NCI-H748 treated with DMSO at 0.1 percent for 48 hours (cell line): ENCODE results near the gene ATP8B2.
"Not testable (repeated sequence)": the region's sequence is repeated elsewhere in the genome, so short reads cannot be mapped to it uniquely, and the experiment has no call there.

Source experiments
- DNase-seq: peaks from one replicate; lab custom pipeline; 2025; lab: John Stamatoyannopoulos, UW

The ATP8B2 gene

DNA sequence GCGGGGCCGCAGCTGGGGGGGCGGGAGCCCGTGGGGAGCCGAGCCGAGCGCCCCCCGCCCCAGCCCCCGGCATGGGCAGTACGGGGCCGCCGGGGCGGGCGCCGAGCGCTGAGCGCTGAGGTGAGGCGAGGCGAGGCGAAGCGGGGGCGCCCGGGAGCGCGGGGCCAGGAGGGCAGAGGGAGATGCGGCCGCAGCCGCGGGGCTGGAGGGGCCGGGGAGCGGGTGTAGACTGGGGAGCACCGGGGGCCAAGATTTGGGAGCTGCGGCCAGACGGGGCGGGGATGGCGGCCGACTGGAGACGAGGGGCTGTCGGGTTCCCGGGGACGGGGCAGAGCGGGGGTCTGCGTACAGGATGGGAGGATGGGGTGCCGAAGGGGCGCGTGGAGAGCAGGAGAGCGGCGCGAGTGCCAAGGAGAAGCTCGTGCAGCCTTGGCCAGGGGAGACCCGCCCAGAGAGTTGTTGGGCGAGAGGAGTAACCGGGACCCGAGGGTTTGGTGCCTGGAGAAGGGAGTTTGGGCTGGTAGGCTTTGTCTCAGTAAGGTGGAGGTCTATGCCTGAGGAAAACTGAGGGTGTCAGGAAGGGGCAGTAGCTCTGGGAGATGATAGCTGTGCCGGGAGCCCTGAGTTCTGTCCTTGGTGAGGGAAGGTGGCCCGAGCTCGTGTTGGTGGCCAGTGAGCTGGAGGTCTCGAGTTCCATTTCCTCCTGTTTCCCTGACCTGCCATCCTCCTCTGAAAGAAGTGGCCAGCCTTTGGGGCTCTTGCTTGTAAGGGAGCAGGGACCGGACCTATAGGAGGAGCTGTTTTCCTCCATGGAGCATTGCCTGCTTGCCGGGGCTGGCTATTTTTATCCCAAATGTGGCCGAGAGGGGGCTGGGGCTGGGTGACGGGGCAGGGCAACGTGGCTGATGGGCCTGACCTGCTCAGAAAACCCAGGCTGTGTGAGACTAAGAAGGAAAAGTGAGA, 539 bp downstream of the ATP8B2 start:
- DNase-seq: no peak

DNA sequence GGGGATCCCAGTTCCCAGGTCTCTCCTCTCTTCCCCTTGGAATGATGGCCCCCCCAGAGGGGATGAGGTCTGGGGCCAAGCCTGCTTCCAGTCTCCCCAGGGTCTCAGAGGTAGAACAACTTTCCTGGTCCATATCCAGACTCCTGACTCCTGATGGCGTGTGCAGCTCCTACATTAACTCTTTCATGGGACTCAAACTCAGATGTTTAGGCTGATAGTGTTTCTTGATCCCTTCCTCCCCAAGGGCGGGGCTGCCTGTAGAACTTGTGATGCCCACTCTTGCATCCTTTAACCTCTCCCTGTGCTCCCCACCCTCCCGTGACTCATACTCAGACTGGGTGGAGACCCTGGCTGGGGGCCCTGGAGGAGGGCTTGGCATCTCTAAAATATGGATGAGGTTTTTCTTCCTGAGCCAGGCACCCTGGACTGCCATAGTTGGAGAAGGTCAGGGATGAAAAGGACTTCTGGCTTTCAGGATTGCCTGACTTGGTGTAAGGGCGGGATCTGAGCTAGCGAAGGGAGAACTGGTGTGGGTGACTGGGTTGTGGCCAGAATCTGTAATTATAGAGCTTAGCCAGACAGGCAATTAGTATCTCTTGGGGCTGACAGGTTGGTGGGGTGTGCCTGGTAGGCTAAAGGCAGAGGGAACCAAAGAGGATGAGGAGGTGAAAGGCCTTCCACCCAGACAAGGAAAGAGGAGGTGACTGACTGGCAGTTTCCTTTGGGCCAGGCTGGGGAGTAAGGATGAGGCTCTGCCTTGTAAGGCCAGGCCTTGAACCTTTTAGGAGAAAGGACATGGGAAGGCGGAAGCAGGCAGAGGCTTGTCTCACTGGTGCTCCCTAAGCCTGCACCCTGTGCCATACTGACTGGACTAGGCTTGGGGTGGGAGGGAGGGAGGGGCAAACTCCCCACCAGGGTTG, 1.5 kb downstream of the ATP8B2 start:
- DNase-seq: no peak

DNA sequence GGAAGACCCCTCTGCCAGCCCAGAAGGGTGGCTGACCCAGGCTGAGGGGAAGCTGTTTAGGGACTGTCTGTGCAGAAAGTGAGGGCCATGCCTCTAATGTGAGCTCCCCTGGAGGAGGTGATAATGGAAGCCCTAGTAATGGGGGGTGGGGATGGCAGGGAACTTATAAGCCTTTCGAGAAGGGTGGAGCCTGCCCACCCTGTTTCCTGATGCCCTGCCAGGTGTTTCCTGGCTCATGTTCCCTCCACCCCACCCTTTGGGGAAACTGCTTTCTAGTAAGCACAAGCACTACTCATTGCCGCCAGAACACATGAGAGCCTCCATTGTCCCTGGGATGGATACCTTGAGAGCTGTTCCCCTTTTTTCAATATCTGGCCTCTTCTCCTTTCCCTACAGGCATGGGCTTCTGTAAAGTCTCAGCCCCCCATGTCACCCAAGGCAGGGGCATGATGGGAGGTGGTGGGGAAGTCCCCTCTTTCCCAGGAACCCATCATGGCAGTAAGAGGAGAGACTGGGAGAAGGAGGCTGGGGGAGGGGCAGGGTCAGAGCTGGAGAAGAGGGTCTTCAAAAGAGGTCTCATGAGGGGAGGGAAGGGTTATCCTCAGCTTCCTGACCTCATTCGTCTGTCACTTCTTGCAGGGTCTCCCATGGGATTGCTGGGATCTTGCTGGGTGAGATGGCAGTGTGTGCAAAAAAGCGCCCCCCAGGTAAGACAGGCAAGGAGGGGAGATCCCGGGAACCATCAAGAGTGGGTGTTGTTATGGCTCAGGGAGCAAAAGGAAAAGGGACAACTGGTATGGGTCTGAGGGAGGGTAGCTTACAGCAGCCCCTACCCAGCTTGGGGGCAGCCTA, 2.4 kb downstream of the ATP8B2 start:
- no peak for DNase-seq

DNA sequence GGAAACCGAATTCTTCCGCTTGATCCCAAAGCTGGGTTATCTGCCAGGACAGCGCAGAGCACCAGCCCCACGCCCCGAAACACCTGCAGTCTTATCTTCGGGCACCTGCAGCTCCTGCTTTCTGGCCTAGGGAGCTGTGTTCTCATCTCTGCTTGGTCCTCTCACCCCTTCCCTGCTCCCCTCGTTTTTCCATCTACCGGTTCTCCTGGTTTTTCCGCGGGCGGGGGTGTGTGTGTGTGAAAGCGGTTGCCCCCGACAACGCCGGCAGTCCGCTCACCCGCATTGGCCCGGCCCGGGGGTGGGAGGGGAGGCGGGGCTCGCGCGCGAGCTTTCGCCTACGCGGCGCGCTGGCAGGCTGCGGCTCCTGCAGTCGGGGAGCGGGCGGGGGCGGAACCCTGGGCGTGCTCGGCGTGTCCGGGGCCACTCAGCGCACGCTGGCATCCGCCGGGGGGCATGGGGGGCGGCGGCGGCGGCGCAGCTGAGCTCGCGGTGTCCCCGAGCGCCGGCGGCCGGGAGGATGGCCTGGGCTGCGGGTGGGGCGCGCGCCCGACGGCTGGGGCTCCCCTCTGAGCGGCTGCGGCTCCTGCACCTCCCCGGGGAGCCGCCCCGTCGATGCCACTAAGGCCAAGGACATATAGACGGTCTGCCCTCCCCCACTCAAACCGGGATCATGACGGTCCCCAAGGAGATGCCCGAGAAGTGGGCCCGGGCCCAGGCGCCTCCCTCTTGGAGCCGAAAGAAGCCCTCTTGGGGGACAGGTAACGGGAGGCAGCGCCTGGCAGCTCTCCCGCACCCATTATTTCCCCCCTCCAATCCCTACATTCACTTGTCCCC, 3.2 kb downstream of the ATP8B2 start:
- DNase-seq: peak; percentile 72

DNA sequence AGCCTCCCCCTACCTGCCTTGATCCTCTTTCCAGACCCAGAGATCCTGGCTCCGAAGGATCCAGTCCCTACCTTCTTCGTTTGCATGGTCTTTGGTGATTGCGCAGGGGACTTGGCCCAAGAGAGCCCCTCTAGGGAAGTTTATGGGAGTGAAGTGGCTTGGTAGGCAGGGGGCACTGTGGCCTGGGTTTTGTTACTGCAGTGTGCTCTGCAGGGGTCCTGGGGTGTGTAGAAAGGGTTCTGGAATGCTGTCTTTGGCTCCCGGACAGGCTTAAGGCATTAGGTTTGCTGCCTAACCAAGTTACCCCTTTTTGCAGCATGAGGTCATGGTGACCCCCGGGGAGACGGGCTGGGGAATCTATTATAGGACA, 3.8 kb downstream of the ATP8B2 start:
- no peak for DNase-seq

DNA sequence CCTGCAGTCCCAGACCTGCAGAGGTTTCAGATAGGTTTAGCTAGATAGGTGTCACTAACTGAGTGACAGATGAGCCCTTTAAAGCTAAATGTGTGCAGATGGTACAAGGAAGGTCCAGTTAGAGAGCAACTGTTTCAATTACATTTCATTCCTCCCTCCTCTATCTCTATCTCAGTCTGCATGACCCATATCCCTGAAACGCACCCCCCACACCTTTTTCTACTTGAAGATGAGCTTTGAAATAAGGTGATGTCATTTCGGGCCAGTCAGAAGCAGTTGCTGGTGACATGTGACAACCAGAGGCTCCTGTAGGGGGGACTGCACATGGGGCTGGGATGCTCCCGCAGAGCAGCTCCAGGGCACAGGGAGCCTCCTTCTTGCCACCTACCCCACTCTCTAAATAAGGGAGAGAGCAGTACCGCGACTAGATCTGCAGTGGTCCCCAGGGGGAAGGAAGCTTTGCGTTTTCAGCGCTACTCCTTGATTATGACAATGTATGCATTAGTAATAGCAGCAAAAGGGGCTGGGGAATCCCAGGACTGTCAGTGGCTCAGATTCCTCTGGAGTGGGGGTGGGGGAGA, 4.3 kb downstream of the ATP8B2 start:
- no peak for DNase-seq

DNA sequence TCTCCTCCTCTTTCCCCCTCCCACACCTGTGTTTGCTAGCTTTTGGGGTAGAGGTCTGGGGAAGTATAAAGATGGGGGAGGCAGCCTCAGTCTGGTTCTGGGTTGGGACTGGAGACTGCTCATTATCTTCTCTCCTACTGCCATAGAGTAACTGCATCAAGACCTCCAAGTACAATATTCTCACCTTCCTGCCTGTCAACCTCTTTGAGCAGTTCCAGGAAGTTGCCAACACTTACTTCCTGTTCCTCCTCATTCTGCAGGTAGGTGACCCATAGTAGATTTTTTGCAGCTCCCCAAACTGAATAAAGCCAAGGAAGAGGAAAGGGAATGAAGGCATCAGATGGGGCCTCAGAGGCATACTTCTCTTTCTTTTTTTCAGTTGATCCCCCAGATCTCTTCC, 5.3 kb downstream of the ATP8B2 start:
- no peak for DNase-seq

DNA sequence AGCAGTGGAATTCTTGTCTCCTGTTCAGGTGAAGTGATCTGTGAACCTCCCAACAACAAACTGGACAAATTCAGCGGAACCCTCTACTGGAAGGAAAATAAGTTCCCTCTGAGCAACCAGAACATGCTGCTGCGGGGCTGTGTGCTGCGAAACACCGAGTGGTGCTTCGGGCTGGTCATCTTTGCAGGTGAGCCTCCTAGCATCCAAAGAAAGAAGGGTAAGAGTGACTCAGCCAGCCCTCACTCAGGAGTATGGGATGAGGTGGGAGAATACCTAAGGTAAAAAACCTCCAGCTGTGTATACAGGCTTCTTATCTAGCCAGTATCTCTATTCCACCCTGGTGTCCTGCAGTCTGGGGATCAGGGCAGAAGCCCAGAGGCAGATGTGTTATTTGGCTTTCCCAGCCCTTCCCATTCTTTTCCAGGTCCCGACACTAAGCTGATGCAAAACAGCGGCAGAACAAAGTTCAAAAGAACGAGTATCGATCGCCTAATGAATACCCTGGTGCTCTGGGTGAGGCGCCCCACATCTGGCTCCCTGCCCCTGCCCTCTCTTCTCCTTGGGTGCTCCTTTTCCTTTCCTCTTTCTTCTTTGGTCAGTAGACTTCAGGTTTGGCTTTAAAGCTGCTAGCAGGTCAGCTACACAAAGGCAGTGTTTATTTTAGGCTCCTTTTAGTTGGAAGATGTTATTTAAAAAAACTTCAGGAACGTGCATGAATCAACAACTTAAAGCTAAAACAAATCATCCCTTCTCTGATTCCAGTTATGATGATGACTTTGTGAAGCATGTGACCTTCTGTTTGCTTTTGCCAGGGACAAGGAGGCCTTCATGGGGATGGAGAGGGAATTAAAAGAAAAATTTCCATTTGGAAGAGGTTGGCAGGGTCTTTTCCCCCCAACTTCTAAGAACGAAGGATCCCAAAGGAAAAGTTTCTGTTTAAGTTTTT, 9.0 kb downstream of the ATP8B2 start:
- DNase-seq: no peak

DNA sequence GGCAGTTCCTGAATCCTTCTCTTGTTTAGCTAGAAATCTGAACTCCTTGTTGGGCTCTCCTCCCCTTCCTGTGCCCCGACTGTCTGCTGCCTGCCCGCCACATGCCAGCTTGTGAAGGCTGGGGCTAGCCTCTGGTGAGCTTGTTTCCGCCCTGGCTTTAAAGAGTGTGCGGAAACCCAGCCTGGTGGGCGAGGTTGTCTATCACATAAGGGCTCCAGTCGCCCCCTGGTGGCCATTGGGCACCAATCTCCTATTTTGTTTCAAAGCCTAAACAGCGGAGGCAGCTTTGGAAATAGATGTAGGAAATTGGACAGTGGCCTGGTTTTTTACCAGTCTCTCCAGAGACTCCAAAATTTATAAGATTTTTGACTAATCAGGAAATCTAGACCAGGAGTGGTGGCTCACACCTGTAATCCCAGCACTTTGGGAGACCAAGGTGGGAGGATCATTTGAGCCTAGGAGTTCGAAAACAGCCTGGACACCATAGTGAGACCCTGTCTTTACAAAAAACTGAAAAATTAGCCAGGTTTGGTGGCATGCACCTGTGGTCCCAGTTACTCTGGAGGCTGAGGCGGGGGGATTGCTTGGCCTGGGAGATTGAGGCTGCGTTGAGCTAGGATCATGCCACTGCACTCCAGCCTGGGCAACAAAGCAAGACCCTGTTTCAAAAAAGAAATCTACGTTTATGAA, 9.8 kb downstream of the ATP8B2 start:
- peak; percentile 25 for DNase-seq

DNA sequence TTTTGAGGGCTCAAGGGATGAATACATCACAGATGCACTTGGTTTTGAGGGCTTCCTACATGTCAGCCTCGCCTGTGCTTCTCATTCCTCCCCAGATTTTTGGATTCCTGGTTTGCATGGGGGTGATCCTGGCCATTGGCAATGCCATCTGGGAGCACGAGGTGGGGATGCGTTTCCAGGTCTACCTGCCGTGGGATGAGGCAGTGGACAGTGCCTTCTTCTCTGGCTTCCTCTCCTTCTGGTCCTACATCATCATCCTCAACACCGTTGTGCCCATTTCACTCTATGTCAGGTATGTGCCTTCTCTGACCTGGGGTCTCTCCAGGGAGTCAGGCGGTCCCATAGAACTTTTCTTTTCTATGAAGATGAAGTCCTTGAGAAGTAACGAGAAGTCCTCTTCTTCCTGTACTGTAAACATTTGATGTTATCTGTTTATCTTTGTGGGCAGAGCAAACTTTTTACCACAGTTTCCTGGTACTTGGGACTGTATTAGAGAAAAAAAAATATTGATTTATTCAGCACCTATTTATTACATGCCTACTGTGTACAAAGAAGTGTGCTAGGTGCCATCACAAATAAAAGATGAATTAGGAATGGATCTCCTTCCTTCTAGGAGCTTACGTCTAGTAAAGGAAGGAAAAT, 12.0 kb downstream of the ATP8B2 start:
- no peak for DNase-seq

DNA sequence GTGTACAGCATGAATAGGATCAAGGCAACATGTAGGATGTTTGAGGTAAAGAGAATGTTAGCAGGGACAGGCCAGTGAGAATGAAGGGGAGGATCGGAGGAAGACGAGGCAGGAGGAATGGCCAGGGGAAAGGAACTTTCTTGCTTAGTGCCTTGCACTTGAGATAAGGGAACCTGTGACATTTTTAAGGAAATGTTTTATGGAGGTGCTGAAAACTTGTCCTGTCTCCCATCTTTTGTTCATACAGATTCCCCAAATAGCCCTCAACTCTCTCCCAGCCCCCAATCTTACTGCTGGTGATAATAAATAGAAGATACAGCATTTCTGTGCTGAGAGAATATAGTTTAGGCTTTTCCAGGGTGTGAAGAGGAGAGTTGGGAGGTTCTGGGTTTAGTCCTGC, 13.6 kb downstream of the ATP8B2 start:
- DNase-seq: no peak

DNA sequence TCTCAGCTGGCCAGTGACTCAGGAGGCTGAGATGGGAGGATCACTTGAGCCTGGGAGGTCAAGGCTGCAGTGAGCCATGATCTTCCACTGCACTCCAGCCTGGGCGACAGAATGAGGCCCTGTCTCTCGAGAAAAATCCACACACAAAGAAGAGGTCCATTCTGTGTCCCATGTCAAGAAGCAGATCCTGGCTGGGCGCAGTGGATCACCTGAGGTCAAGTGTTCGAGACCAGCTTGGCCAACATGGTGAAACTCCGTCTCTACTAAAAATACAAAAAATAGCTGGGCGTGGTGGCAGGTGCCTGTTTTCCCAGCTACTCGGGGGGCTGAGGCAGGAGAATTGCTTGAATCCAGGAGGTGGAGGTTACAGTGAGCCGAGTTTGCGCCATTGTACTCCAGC, 16.0 kb downstream of the ATP8B2 start:
- DNase-seq: not testable (repeated sequence)

DNA sequence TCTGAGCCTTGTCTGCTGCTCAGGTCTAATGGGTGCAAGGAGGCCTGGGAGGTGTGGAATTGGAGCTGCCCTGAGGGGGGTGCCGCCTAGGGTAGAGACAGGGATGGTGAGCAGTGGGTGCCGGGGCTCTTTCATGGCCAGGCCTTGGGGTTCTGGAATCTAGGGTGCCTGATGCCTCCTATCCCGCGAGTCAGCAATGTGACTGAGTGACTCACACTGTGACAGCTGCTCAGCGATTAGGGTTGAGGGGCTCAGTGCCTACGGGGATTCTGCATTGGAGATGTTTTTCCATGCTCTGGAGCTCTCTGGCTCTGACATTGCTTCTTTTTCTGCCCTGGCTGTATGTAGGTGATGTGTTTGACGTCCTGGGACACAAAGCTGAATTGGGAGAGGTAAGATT, 16.8 kb downstream of the ATP8B2 start:
- no peak for DNase-seq

DNA sequence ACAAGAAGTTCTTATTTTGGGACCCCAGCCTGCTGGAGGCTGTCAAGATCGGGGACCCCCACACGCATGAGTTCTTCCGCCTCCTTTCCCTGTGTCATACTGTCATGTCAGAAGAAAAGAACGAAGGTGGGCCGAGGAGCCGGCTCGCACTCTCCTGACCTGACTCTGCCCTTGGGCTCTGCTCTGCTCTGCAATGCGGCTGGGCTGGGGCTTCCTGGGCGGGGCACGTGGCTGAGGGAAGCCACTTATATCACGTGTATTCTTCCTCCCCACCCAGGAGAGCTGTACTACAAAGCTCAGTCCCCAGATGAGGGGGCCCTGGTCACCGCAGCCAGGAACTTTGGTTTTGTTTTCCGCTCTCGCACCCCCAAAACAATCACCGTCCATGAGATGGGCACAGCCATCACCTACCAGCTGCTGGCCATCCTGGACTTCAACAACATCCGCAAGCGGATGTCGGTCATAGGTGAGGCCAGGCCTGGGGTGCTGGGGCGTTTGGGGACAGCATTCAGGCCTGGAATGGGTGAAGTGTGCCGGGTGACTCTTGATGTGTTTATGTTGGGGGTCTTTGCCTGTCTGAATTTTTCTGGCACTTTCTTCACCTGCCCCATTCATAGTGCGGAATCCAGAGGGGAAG, 17.6 kb downstream of the ATP8B2 start:
- no peak for DNase-seq

DNA sequence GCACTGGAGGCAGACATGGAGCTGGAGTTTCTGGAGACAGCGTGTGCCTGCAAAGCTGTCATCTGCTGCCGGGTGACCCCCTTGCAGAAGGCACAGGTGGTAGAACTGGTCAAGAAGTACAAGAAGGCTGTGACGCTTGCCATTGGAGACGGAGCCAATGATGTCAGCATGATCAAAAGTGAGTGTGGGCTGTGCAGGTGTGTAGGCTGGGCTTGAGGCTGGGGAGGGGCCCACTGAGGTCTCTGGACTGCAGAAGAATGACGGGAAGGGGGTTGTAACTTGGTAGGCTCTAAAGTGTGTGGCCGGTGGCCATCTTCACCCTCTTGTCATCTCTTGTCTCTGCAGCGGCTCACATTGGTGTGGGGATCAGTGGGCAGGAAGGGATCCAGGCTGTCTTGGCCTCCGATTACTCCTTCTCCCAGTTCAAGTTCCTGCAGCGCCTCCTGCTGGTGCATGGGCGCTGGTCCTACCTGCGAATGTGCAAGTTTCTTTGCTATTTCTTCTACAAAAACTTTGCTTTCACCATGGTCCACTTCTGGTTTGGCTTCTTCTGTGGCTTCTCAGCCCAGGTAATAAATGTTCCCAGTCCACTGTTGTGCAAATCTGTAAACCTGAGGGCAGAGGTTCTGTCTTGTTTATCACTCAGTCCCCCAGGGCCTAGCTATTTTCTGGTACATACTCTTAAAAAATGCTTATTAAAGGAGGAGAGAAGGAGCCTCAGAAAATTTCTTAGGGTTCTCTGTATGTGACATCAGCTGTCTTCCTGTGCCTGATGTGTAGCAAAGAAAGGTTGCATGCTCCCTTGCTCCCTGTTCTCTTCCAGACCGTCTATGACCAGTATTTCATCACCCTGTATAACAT, 19.9 kb downstream of the ATP8B2 start:
- no peak for DNase-seq

DNA sequence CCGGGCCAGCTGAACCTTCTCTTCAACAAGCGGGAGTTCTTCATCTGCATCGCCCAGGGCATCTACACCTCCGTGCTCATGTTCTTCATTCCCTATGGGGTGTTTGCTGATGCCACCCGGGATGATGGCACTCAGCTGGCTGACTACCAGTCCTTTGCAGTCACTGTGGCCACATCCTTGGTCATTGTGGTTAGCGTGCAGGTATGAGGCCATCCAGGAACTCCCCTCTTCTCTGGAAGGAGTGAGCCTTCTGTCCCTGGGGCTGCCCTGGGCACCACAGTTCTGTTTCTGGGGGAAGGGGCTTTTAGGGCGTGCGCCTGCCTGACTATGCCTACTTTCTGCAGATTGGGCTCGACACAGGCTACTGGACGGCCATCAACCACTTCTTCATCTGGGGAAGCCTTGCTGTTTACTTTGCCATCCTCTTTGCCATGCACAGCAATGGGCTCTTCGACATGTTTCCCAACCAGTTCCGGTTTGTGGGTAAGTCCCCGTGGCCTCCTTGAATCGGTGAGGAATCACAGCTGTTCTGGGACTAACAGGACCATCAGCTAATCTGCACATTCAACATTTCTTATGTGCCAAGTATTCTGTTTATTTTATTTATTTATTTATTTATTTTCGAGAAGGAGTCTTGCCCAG, 21.1 kb downstream of the ATP8B2 start:
- no peak for DNase-seq
